Stimulated activated CD4-positive, alpha-beta T cell treated with anti-CD3 and anti-CD28 coated beads, Interleukin-2, amount 100 ng/mL, for 4 hours (primary cell): ENCODE results near the gene LRRC74A.

Source experiments
- DNase-seq: peaks from one replicate; pipeline ENCODE4 v3.0.0-alpha.2; 2020; ENCODE audit warnings: low read depth

LRRC74A gene

DNA sequence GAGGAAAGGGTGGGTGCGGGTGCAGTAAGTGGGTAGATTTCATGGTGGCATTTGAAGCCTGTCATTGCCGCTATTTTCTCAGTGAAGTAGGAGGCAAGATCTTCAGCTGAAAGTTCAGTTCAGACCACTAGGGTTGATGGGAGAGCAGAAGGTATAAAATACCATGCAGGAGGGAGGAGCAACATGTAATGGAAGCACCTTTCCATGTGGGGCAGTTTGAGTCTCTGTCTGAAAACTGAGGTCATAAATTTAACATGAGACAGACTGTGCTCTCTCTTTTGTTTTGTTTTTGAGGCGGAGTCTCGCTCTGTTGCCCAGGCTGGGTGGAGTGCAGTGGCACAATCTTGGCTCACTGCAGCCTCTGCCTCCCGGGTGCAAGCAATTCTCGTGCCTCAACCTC, 22.7 kb downstream of the LRRC74A start:
- no peak for DNase-seq

DNA sequence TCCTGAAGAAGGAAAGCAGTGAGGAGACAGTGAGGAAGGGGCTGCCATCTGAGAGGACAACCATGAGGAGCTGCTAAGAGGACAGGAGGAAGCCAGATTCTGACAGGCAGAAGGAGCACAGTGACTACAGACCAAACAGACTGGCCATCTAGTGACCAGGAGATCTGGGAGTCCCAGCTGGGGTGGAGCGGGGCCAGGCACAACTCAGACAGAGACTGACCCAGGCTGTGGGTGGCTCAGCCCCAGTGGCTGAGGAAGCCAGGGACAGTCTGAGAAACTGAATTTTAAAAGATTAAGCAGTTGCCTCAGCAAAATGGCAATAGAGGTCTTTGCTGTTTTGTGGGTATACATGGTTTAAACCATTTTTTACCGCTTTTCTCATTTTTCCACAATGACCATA, 28.9 kb downstream of the LRRC74A start:
- no peak for DNase-seq

DNA sequence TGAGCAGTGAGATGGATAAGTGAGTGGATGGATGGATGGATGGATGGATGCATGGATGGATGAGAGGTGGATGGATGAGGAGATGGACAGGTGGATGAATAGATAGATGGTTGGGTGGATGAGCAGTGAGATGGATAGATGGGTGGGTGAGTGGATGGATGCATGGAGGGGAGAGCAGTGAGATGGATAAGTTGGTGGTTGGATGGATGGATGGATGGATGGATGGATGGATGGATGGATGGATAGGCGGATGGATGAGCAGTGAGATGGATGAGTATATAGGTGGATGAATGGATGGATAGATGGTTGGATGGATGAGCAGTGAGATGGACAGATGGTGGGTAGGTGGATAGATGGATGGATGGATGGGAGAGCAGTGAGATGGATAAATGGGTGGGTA, 30.6 kb downstream of the LRRC74A start:
- DNase-seq, result no peak

DNA sequence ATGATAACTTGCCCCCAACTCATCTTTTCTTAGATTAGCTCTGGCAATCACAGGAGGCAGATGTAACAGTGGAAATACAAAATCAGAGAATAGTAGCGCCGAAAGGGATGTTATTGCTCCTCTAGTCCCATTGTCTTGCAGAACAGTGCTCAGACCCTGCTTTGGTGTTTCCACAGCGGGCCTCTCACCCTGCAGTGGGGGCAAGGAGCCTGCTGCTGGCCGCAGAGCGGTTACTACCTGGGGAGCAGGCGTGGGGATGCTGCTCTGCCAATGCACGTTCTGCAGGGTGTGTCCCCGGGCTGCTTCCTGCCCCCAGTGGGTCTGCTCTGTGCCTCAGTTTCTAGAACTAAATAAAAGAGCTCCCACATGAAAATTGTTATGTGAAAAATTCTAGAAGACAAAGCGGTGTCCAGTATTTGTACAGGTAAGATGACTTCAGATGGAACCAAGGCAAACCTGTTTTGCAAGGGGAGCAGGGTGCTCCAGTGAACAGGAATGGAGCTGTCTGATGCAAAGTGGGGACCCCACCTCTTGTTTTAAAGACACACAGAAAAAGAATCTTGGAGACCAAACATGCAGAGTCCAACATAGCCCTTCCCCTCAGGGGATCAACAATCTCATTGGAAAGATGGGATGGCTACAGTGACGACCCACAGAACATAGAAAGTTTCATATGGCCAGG, 35.5 kb downstream of the LRRC74A start:
- DNase-seq, result no peak

DNA sequence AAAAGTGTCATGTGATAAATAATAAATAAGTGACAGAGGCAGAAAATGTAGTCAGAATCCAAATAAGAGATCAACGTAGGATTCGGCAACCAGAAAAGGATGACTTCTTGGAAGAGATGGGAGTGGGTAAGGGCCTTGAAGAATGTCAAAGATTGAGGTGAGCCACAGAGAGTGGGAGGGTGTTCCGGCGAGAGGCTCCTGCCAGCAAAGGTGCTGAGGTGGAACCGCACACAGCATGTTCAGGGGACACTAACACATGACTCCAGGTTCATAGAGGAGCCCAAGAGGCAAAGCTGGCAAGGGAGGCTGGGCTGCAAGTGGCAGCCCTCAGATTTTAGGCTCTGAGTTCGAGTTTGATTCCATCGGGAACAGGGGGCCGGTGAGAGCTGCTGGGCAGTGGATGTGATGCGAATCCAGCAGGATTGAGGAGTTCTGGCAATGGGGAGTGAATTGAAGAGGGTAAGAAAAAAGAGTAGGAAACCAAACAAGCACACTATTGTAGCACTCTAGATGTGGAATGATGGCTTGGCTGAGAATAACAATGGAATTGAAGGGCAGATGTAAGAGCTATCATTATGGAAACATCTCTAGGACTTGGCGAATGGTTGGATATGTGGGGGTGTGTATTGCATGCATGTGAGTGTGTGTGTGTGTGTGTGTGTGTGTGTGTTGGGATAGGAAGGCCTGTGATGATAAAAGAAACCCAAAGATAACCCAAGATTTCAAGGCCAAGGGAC, 36.5 kb downstream of the LRRC74A start:
- no peak for DNase-seq

DNA sequence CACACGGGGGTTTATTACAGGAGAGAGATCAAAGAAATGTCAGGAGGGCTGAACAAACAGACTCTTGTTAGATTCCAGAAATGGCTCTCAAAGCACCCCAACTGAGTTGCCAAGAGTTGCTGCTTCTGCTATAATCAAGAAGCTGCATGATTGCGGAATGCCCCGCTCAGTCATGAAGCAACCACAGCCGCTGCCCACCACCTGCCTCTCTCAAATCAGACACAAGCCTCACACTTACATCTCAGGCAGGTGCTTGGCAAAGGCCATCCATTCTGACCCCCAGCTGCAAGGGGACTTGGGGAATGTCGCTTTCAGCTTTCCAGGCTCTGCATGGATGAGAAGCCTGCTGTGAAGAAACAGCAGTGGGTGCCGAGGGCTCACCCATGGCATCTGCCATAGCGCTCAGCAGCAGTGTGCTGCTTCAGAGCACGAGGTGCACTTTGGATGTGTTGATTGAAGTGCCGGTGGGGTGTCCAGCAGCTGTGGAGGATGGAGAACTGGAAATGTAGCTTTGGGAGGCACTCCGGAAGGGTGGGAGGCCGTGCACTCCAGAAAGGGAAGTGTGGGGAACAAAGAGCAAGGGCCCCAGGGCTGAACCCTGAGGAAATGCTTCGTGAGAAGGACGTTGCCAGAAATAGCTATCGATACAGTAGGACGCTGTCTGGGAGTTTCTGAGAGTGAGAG, 37.7 kb downstream of the LRRC74A start:
- no peak for DNase-seq

DNA sequence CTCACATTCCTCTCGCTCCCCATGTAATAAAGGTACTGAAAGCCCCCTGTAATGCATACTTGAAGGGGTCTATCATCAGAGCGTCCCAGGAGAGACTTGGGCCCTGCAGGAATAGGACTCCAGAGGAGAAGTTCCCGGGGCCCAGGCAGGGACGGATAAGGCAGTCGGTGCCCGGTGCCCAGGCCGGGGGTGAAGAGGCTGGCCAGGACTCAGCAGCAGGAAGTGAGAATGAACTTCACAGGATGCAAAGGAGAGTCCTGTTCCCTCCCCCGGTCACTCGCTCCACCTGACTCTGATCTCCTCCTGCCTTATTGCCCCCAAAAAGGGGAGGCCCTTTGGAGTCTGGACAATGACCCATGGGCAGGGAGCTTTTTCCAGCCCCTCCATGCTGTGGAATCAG, 40.2 kb downstream of the LRRC74A start:
- no peak for DNase-seq

DNA sequence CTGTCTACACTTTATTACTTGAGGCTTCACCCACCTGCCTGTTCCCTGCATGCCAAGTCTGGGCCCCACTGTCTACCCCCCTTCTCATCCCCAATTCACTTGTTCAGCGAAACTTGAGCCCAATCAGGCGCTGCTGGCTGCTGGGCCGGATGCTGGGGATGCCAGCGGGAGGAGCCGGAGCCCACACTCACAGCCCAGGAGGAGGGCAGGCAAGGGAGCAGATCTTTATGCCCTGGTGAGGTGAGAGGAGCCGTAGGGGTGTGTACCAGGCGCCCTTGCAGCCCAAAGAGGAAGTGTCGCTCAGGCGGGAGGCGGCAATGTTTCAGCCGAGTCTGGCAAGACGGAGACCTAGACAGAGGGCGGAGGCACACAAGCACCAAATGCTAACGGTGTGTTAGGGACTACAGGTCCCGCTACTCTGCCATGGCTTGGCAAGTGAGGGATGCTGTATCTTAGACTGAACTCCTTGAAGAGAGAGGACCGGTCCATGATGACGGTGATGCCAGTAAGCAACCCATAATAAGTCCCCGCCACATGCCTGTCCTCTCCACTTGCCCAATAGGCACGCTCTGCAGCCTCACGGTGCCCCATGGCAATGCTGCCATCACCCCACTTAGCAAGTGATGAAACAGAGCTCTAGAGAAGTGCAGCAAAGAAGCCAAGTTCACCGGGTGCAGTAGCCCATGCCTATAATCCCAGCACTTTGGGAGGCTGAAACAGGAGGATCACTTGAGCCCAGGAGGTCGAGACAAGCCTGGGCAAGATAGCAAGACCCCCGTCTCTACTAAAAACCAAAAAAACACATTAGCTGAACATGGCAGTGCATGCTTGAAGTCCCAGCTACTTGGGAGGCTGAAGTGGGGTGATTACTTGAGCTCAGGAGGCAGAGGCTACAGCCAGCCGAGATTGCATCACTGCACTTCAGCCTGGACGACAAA, 41.6 kb downstream of the LRRC74A start:
- peak; percentile 17 for DNase-seq

DNA sequence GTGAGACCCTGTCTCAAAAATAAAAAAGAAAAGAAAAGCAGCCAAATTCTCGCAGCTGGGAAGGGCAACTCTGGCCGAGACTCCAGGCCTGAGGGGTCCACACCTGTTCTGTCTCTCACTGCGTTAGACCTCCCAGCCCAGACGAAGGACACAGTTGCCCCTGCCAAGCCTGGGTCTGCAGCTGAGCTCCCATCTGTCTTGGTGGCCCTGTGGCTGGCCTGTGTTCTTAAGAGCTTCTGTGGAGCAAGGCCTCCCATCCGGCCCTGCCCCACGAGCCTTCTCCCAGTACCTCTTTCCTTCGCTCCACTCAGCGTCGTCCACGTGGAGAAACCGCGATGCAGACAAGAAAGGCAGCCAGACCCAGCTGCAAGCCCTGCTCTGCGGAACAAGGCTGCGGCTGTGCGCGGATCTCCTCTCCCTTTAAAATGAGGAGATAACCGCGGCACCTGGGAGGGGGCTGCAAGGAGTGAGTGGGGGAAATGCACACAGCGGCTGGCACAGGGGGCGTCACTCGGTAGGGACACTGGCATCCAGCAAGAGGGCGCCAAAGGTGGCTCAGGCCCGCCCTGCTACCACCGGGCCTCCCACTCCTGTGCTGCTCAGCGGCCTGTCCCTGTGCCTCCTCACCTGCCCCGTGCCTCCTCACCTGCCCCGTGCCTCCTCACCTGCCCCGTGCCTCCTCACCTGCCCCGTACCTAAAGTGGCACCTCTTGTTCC, 42.4 kb downstream of the LRRC74A start:
- DNase-seq, result no peak

DNA sequence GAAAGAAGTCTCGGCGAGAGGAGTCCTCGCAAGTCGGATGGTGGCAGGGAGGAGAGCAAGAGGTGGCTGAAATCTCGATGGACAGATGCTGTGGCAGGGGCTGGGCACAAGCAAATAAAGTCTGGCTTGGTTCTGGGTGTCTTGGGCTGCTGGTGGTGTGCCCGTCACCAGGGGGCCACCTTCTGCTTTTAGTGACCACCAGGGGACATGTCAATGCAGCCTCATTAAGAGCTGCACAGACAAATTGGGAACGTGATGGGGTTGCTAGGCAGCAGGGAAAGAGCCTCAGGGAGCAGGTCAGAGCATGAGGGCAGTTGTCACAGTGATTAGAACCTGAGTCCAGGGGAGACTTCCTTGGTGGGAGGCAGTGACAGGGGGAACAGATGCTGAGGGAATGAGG, 44.0 kb downstream of the LRRC74A start:
- no peak for DNase-seq

DNA sequence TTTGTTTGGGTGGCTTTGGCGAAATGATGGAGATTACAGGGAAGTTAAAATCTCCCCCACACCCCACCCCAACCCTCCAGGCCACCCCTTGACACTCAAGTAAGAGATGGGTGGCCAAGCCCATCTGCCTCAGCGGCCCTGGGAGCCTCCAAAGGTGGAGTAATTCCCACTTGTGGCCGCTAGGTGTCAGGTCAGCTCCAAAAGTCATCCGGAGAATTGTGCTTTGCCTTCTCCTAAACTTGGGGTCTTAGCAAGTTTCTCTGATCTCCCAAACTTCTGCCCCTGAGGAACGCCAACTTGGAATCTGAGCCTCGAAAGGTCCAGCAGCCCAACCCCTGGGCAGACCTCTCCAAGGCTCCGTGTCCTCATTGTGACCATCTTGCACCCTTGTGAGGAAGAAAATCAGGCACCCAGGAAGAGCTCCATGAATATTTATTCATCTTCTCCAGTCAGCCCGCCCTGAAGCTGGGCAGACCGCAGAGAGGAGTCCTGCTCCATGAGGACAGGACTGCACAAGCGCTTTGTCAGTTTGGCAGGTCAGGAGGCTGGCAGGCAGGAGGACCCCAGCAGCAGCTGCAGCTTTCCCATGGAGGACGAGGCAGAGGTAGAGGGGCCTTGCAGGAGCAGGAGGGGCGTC, 46.7 kb downstream of the LRRC74A start:
- peak; percentile 52 for DNase-seq

DNA sequence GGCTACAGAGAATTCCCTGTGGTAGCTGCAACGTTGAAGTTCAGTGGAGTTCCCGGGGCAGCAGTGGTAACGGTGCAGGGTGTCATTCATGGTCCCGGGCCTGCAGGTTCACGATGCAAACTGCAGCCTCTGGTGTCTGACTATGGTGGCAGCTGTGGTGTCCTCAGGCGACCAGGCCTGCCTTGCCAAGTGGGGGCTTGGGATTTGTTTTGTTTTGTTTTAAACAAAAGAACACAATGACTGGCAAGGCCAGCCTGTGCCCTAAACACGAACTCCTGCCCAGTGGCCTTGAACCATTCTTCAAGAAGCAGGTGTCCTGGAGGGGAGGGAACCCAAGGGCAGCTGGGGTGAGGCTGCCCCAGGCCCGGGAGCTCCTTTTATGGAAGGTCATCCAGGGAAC, 48.5 kb downstream of the LRRC74A start:
- DNase-seq, result no peak

DNA sequence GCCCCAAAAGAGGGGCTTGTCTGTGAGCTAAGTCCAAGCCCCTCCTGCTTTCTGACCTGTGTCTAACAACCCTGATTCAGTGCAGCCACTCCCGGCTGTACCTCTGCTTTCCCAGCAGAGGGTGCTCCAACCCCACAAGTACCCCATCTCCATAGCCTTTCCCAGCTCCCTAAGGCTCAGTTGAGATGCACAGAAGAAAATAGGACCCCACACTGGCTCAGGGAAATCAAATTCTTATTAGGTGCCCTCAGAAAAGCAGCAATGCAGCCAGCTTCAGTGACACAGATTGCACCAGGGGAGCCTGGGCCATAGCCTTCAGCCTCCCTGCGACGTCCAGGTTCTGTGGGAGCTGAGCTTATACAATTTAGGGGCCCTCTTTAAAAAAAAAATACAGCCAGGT, 49.9 kb downstream of the LRRC74A start:
- peak; percentile 13 for DNase-seq

DNA sequence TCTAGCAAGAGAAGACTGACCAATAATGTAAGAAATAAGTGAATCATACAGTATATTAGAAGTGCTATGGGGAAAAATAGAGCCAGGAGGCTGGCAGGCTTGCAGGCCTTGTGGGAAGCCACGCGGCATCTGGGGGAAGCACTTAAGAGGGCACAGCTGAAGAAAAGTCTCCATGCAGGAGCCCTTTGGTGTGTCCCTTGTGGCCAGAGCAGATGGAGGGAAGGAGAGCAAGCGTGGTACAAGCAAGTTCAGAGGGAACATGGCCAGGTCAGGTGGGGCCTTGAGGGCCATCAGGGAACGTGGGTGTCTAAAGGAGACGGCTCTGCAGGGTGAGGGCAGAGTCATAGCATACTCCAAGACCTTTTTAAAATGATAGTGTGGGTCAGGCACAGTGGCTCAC, 51.7 kb downstream of the LRRC74A start:
- DNase-seq, result no peak

DNA sequence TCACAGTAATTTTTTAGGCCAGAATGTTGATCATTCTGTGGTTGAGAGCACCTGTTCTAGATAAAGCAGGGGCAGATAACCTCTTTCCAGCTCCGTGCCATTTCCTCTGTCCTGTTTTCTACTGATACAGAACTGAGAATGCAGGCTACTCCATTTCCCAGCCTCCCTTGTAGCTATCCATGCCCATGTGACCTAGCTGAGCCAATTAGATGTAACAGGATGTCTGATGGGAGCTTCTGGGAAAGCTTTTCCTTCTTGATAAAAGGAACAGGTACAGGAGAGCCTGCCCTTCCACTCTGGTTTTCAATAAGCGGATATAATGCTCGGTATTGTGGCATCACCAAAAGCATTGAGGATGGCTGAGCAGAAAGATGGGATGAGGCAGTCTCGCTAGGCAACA, 54.2 kb downstream of the LRRC74A start:
- no peak for DNase-seq

DNA sequence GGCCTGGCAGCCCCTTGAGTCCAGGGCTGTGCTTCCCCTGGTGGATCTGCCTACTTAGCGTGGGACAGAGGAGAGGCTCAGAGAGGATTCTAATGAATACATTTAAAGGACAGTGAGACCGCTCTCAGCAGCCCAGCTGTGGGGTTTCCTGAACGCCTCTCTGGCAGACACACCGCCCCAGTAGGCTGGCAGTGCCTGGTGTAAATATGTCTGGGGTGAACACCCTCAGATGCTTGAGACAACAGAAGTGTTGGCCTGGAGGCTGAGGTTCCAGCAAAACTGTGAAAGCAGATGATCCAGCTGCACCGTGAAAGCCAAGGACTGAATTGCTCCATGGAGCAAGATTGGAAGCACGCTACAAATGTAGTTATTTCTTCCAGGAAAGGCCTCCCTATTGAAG, 55.1 kb downstream of the LRRC74A start:
- DNase-seq, result no peak

DNA sequence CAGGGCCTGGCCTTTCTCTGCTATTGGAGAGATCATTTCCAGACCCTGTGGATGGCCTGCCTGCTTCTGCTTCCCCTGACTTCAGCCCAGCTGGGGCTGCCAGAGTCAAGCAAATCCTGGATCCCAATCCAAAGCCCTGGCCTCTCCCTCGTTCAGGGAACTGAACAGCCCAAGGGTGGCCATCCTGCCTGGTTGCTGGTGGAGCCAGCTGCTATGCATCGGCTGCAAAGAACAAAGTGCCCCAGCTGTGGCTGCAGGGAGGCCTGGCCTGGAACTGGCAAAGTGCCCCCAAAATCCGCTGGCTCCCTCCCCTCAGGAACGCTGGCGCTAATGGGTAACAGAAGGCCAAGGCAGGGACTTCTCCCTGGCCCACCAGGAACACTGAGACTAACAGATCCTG, 56.4 kb downstream of the LRRC74A start:
- DNase-seq, result no peak

DNA sequence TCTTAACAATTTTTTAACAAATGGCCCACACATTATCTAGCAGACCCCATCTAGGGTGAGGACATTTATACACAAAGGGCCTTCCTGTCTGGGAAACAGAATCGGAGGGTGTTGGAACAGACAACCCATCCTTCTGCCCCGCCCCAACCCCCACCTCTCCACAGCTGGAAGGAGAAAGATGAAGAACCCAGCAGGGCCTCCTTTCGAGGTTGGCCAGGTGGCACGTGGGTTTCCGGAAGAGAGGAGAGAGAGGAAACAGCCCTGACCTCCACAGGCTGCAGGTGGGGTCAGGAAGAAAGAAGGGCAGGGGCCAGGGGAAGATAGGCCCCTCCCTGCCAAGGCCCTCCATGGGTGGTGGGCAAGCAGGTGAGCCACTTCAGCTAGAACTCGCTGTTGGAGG, 57.2 kb downstream of the LRRC74A start:
- no peak for DNase-seq

DNA sequence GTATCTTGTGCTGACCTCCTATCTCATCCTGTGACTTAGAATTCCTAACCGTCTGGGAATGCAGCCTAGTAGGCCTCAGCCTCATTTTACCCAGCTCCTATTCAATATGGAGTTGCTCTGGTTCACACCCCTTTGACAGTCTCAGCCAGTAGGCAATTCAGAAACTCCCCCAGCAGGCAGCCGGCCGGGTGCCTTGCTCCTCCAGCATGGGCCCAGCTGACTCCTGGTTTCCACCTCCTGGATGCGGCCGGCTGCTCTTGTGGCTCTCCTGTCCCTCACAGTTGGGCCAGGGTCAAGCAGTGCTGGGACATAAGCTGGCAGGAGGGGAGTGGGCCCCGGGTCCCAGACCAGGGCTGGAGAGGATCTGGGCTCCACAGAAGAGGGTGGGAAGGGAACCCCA, 58.2 kb downstream of the LRRC74A start:
- no peak for DNase-seq

DNA sequence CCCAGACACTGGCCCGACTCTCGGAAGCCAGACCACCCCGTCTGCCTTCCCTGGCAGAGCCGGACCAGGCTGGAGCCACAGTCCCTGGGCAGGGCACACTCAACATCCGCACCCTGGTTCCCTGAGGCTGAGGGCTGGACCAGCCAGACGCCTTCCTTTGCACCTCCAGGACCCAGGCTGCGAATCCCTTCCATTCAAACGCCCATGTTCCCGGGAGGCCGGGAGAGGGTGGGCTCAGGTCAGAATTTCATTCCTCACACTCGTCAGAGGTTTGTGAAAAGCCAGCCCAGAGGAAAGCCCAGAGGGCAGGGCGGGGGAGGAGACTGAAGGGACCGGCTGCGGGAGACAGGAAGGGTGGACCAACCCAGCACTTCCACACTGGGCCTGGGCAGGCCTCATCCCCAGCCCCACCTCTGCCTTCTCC, 58.7 kb downstream of the LRRC74A start:
- no peak for DNase-seq

DNA sequence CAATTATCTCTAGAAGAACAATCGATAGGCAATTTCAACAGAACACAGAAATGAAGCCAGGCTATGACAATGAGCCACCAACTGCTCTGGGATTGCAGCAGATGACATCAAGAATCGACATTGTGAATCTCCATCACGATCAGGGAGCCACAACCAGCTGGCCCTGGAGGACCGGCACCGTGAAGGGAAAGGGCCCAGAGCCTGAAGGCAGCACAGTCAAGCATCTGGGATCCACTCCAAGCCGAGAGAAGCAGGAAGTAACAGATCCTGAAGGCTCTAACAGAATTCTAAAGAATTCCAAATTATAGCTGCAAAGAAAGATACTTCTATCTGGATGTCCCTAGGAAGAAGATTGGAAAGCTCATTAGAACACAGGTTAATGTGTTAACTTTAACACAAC, 61.0 kb downstream of the LRRC74A start:
- DNase-seq, result no peak
